H1 (cell line): ENCODE measurements around the gene RNASE12.

Experiments used
- EZH2 ChIP-seq: fragments of 200-600 bp; sonication (generic); IDR thresholded peaks from 2 replicates; pipeline ENCODE4 v1.7.1; 2012; ENCODE audit warnings: low read depth, mild to moderate bottlenecking, moderate library complexity, low read length, inconsistent platforms; ENCODE audit not compliant: severe bottlenecking
- TBP ChIP-seq: IDR thresholded peaks from 2 replicates; pipeline ENCODE4 v1.6.1; 2011; ENCODE audit warnings: low read depth, low read length, improper control_type of control experiment
- TF ChIP-seq, protein P1 (sequence below), 3 experiments: IDR thresholded peaks; 1 replicate in 2 of 3; 2 replicates in 1 of 3; pipeline versions ENCODE4 v1.5.1 to v1.6.1; 2011; ENCODE audit warnings: low read length in 3 of 3, mild to moderate bottlenecking in 3 of 3, inconsistent platforms in 2 of 3, low read depth in 1 of 3, moderate library complexity in 1 of 3; ENCODE audit not compliant: insufficient read depth in 1 of 3; ENCODE audit errors: control extremely low read depth in 1 of 3

DNA sequence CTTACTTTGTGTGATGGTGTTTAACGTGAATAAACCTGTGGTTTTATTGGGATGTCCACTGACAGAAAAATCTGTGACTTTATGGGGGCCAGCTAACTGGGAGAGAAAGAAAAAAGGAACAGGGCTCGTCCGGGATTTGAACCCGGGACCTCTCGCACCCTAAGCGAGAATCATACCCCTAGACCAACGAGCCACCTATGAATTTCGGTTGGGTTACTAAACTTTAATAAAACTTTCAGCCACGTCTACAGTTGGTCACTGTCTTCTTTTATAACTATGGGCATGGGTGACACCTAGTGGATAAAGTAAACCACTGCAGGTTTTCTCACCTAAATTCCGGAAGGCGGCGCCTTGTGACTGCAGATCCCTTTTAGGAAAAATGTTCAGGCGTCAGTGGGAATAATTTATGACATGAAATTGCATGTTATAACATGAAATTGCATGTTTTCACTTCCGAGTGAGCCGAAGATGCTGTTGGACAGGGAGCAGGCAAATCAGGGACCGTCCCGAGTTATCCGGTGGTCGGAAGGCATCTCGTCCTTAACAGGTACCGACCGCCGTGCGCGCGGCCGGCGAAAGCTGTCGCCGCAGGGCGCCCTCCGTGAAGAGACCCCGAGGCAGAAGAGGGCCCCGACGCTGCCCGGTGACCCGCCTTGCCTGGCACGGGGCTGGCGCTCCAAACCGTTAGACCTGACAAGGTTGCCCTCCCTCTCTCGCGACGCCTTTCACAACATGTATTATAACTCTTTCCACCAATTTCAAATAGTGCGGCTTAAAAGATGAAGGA lies 18.2 kb upstream of the RNASE12 start:
- peak; percentile 99 for TF ChIP-seq TBP
- TF ChIP-seq, protein P1, sequence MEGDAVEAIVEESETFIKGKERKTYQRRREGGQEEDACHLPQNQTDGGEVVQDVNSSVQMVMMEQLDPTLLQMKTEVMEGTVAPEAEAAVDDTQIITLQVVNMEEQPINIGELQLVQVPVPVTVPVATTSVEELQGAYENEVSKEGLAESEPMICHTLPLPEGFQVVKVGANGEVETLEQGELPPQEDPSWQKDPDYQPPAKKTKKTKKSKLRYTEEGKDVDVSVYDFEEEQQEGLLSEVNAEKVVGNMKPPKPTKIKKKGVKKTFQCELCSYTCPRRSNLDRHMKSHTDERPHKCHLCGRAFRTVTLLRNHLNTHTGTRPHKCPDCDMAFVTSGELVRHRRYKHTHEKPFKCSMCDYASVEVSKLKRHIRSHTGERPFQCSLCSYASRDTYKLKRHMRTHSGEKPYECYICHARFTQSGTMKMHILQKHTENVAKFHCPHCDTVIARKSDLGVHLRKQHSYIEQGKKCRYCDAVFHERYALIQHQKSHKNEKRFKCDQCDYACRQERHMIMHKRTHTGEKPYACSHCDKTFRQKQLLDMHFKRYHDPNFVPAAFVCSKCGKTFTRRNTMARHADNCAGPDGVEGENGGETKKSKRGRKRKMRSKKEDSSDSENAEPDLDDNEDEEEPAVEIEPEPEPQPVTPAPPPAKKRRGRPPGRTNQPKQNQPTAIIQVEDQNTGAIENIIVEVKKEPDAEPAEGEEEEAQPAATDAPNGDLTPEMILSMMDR (IDR thresholded peaks at IDR 0.05; ENCODE audit: control extremely low read depth in 1 of 3, insufficient read depth in 1 of 3, low read depth in 1 of 3, low read length in 3 of 3) = peak; percentile 28 to 99 (median 80)
- no peak for TF ChIP-seq EZH2
